ELF-1 (cell line): Measurements from ENCODE around the gene PTPRS.
"Not testable (repeated sequence)": the region's sequence is repeated elsewhere in the genome, so short reads cannot be mapped to it uniquely, and the experiment has no call there.

ENCODE experiments used
- DNase-seq: peaks from one replicate; pipeline ENCODE4 v3.0.0-alpha.2; 2016; ENCODE audit warnings: low read depth, low spot score

The PTPRS gene

GRCh38 chr19:5333581-5334365 lies 6.8 kb downstream of the PTPRS start:
- no peak for DNase-seq

- DNase-seq: no peak
Measured at GRCh38 chr19:5332501-5332900, 8.1 kb downstream of the PTPRS start.

GRCh38 chr19:5331790-5332189 lies 8.8 kb downstream of the PTPRS start:
- no peak for DNase-seq

- DNase-seq: no peak
Measured at GRCh38 chr19:5330307-5330720, 10.3 kb downstream of the PTPRS start.

GRCh38 chr19:5329141-5329540 lies 11.5 kb downstream of the PTPRS start:
- DNase-seq: no peak

- DNase-seq: not testable (repeated sequence)
Measured at GRCh38 chr19:5328407-5328806, 12.2 kb downstream of the PTPRS start.

GRCh38 chr19:5326986-5327623 lies 13.5 kb downstream of the PTPRS start:
- DNase-seq: no peak

GRCh38 chr19:5326545-5326944 lies 14.1 kb downstream of the PTPRS start:
- no peak for DNase-seq

GRCh38 chr19:5324947-5325346 lies 15.7 kb downstream of the PTPRS start:
- no peak for DNase-seq

GRCh38 chr19:5323475-5323811 lies 17.2 kb downstream of the PTPRS start:
- DNase-seq: no peak

- DNase-seq: peak; percentile 32
Measured at GRCh38 chr19:5321851-5322681, 18.5 kb downstream of the PTPRS start.

GRCh38 chr19:5321066-5321642 lies 19.5 kb downstream of the PTPRS start:
- DNase-seq: no peak

- no peak for DNase-seq
Measured at GRCh38 chr19:5319516-5319915, 21.1 kb downstream of the PTPRS start.

GRCh38 chr19:5318306-5318705 lies 22.3 kb downstream of the PTPRS start:
- no peak for DNase-seq

- no peak for DNase-seq
Measured at GRCh38 chr19:5317321-5317720, 23.3 kb downstream of the PTPRS start.

GRCh38 chr19:5316138-5316537 lies 24.5 kb downstream of the PTPRS start:
- no peak for DNase-seq

GRCh38 chr19:5314907-5315298 lies 25.7 kb downstream of the PTPRS start:
- DNase-seq: no peak

GRCh38 chr19:5314012-5314906 lies 26.4 kb downstream of the PTPRS start:
- DNase-seq: no peak

- no peak for DNase-seq
Measured at GRCh38 chr19:5313307-5313706, 27.3 kb downstream of the PTPRS start.

- no peak for DNase-seq
Measured at GRCh38 chr19:5312058-5312457, 28.6 kb downstream of the PTPRS start.
